ENCODE measurements around the gene PIGL. TPM values are rescaled to one million over a fixed set of nuclear protein-coding genes. Genes with fewer than 3 reads are reported as not detected.
"Not testable (repeated sequence)": the region's sequence is repeated elsewhere in the genome, so short reads cannot be mapped to it uniquely, and the experiment has no call there.

Gene PIGL
- total RNA-seq, 4 donors from 2014 or later = 18.2 to 74.0 (median 40.3) TPM

- H3K9me3 ChIP-seq = no peaks in the 10 kb centered on the region
- H3K36me3 ChIP-seq = no peaks in the 10 kb centered on the region
- DNase-seq = no peak
- H3K27ac ChIP-seq = peak overlapping the region; percentile 94 to 97
- H3K4me3 ChIP-seq = peak overlapping the region; percentile 79 to 81
- intact Hi-C loops (cut with DNase I; ENCODE audit: low total_unique reads) = no loop called here
- peaks cover 4 to 6% of the 10 kb centered on the region in 2 donors for H3K4me1 ChIP-seq
- H3K27me3 ChIP-seq = no peaks in the 10 kb centered on the region
- TF ChIP-seq POLR2A (IDR thresholded peaks at IDR 0.05) = no peak
- TF ChIP-seq CTCF (IDR thresholded peaks at IDR 0.05) = no peak
Observed at GRCh38 chr17:16214190-16215001, 2.6 kb upstream of the PIGL start.

- DNase-seq = peak in 1 of 2 donors; percentile 30
- H3K4me1 ChIP-seq = peaks cover 4 to 6% of the 10 kb centered on the region in 2 donors
Observed at GRCh38 chr17:16215002-16215272, 2.1 kb upstream of the PIGL start.

GRCh38 chr17:16215273-16215964 is 1.6 kb upstream of the PIGL start, which contains the start of gene NCOR1:
Gene NCOR1, minus strand, starts transcription at chr17:16215534. Its CDS starts 20,965 bp downstream, at chr17:16194569.
- Histone ChIP-seq H3K9me3 (no peaks in the 10 kb centered on the region), H3K4me3 (peak within 1 kb of the TSS; percentile 79 to 81), H3K4me1 (peaks cover 4 to 6% of the 10 kb centered on the region in 2 donors), H3K27me3 (no peaks in the 10 kb centered on the region), H3K27ac (peak within 1 kb of the TSS; percentile 94 to 97), H3K36me3 (no peaks in the 10 kb centered on the region)
- DNase-seq = peak; percentile 89 to 91
- peak; percentile 78 to 84 for TF ChIP-seq POLR2A (IDR thresholded peaks at IDR 0.05)
- TF ChIP-seq CTCF (IDR thresholded peaks at IDR 0.05) = peak; percentile 28 to 54 (median 46)
- intact Hi-C loops (cut with DNase I; ENCODE audit: low total_unique reads) = no loop called here

More at GRCh38 chr17:16215002-16215272, 2.1 kb upstream of the PIGL start:
- no peaks in the 10 kb centered on the region for H3K9me3 ChIP-seq
- TF ChIP-seq POLR2A (IDR thresholded peaks at IDR 0.05) = no peak
- no peak for TF ChIP-seq CTCF (IDR thresholded peaks at IDR 0.05)
- no peaks in the 10 kb centered on the region for H3K36me3 ChIP-seq
- H3K27me3 ChIP-seq = no peaks in the 10 kb centered on the region
- intact Hi-C loops (cut with DNase I; ENCODE audit: low total_unique reads) = no loop called here
- peak overlapping the region; percentile 79 to 81 for H3K4me3 ChIP-seq
- peak overlapping the region; percentile 94 to 97 for H3K27ac ChIP-seq

GRCh38 chr17:16215965-16216316 is 1.1 kb upstream of the PIGL start:
- DNase-seq = peak in 1 of 2 donors; percentile 36
- H3K4me1 ChIP-seq = peaks cover 4 to 6% of the 10 kb centered on the region in 2 donors
- intact Hi-C loops (cut with DNase I; ENCODE audit: low total_unique reads) = no loop called here

GRCh38 chr17:16216341-16217001 is 539 bp upstream of the PIGL start:
- H3K36me3 ChIP-seq; H3K27me3 ChIP-seq; H3K9me3 ChIP-seq; intact Hi-C loops (cut with DNase I; ENCODE audit: low total_unique reads); DNase-seq; H3K4me1 ChIP-seq: not testable (repeated sequence)
- H3K4me3 ChIP-seq = peak overlapping the region; percentile 80 to 81
- H3K27ac ChIP-seq = peak overlapping the region; percentile 94 to 97

More at GRCh38 chr17:16215965-16216316, 1.1 kb upstream of the PIGL start:
- Histone ChIP-seq H3K36me3 (no peaks in the 10 kb centered on the region), H3K9me3 (no peaks in the 10 kb centered on the region), H3K4me3 (peak overlapping the region; percentile 79 to 81), H3K27me3 (no peaks in the 10 kb centered on the region), H3K27ac (peak overlapping the region; percentile 94 to 97)
- no peak for TF ChIP-seq CTCF (IDR thresholded peaks at IDR 0.05)

All from uterus (tissue), 4 donors.